SK-N-MC (cell line): ENCODE data around the gene GEN1.

ENCODE experiments used
- EZH2 ChIP-seq: fragments of 200-600 bp; sonication (generic); IDR thresholded peaks from one replicate; pipeline ENCODE4 v1.6.1; 2017; ENCODE audit warnings: antibody characterized with exemption
- FOXP2 ChIP-seq: optimal IDR thresholded peaks from 2 replicates; pipeline ENCODE3; 2011; ENCODE audit warnings: mild to moderate bottlenecking, moderate library complexity; ENCODE audit not compliant: insufficient read depth; ENCODE audit errors: extremely low read length, control extremely low read depth
- POLR2AphosphoS5 ChIP-seq: IDR thresholded peaks from 2 replicates; pipeline ENCODE4 v1.6.1; 2012; ENCODE audit warnings: mild to moderate bottlenecking, low read depth, low read length, borderline replicate concordance

GRCh38 chr2:17821535-17822444, 67.9 kb downstream of the GEN1 start:
- TF ChIP-seq POLR2AphosphoS5 (no peak), EZH2 (no peak), FOXP2 (no peak)
